Measurements from ENCODE around the gene CAPS2. TPM values are rescaled to one million over a fixed set of nuclear protein-coding genes. Genes with fewer than 3 reads are reported as not detected.

The CAPS2 gene
- total RNA-seq, 1 experiment from 2014 or later = 18.3 TPM

DNA sequence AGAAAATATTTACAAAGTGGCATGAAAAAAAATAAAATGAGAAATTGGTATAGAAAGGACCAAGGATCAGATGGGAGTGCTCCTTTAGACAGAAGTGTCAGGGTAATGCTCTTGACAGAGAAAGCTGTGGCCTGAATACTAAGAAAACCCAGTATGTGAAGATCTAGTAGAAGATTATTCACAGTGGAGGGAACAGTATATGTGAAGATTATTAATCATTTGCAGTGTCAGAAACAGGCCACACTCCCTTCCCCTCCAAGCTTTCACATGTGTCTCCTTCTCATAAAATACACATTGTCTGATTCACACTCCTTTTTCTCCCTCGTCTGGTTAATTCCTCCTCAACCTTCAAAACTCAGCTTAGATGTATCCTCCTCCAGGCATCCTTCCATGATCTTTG is 41.3 kb downstream of the CAPS2 start (continued):
- TF ChIP-seq, protein P1, sequence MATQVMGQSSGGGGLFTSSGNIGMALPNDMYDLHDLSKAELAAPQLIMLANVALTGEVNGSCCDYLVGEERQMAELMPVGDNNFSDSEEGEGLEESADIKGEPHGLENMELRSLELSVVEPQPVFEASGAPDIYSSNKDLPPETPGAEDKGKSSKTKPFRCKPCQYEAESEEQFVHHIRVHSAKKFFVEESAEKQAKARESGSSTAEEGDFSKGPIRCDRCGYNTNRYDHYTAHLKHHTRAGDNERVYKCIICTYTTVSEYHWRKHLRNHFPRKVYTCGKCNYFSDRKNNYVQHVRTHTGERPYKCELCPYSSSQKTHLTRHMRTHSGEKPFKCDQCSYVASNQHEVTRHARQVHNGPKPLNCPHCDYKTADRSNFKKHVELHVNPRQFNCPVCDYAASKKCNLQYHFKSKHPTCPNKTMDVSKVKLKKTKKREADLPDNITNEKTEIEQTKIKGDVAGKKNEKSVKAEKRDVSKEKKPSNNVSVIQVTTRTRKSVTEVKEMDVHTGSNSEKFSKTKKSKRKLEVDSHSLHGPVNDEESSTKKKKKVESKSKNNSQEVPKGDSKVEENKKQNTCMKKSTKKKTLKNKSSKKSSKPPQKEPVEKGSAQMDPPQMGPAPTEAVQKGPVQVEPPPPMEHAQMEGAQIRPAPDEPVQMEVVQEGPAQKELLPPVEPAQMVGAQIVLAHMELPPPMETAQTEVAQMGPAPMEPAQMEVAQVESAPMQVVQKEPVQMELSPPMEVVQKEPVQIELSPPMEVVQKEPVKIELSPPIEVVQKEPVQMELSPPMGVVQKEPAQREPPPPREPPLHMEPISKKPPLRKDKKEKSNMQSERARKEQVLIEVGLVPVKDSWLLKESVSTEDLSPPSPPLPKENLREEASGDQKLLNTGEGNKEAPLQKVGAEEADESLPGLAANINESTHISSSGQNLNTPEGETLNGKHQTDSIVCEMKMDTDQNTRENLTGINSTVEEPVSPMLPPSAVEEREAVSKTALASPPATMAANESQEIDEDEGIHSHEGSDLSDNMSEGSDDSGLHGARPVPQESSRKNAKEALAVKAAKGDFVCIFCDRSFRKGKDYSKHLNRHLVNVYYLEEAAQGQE (IDR thresholded peaks at IDR 0.05; ENCODE audit: low read depth) = no peak

DNA sequence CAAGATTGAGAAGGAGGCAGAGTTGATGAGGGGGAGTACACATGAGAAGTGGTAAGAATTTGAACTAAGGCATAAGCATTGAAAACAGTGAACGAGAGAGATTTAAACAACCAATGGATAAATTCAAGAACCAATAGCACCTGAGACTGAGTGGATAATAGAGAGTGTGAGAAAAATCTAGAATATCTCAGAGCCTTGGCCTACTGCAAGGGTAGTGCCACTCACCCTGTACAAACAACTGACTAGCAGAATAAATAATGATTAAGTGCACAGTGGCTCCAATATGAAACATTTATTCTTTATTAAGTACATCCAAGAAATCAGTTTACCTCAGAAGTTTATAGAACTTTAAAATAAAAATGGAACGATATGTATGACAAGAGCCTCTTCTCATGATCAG is 54.4 kb downstream of the CAPS2 start:
- POLR2A ChIA-PET = no interaction called here
- intact Hi-C loops (cut with micrococcal nuclease) = no loop called here

More for the DNA sequence above, 54.4 kb downstream of the CAPS2 start:
- RAD21 ChIA-PET (ENCODE audit: low non-redundant PET in 1 of 2, low total read pairs in 2 of 2, uncharacterized antibody in 2 of 2, unreplicated experiment in 2 of 2) = no interaction called here
- no TSS peak for BruUV-seq (replicated peaks)
- Histone ChIP-seq H3K79me2 (ENCODE audit: insufficient read depth, low read length) (no peaks in the 10 kb centered on the region), H3K36me3 (ENCODE audit: control insufficient read depth in 1 of 2, insufficient read depth in 2 of 2, low read length in 2 of 2) (no peaks in the 10 kb centered on the region), H3K4me2 (ENCODE audit: low read length) (no peak overlapping the region), H2AFZ (ENCODE audit: low read depth, low read length, poor library complexity, severe bottlenecking) (no peak overlapping the region), H3K4me3 (replicated peaks in 1 of 2; ENCODE audit: low read depth in 1 of 2, low read length in 2 of 2) (no peak overlapping the region), H3K4me1 (ENCODE audit: control insufficient read depth in 1 of 2, insufficient read depth in 2 of 2, low read length in 2 of 2) (peaks cover 0 to 7% of the 10 kb centered on the region in 2 experiments; a peak in 2 of 4 replicates), H3K27me3 (ENCODE audit: insufficient read depth, low read length) (no peaks in the 10 kb centered on the region), H3K27ac (ENCODE audit: low read depth, low read length) (no peak overlapping the region), H3K9me3 (ENCODE audit: control insufficient read depth in 1 of 2, insufficient read depth in 1 of 2, low read depth in 1 of 2, low read length in 2 of 2) (no peaks in the 10 kb centered on the region), H3K9ac (ENCODE audit: low read length) (no peak overlapping the region), H4K20me1 (ENCODE audit: insufficient read depth) (no peaks in the 10 kb centered on the region), H3K9me2 (ENCODE audit: insufficient read depth) (no peaks in the 10 kb centered on the region)
- TF ChIP-seq ZFX (IDR thresholded peaks at IDR 0.05) = no peak
- no peak for TF ChIP-seq SP1 (IDR thresholded peaks at IDR 0.05; ENCODE audit: low read depth)
- TF ChIP-seq SIN3A (IDR thresholded peaks at IDR 0.05; ENCODE audit: low read depth) = no peak
- no peak for TF ChIP-seq CBX3 (IDR thresholded peaks at IDR 0.05; ENCODE audit: low read depth)
- TF ChIP-seq, protein P1 (IDR thresholded peaks at IDR 0.05; ENCODE audit: low read depth) = no peak
- no peak for TF ChIP-seq EZH2 (IDR thresholded peaks at IDR 0.05)
- TF ChIP-seq JUND (IDR thresholded peaks at IDR 0.05) = no peak
- TF ChIP-seq, protein P2, sequence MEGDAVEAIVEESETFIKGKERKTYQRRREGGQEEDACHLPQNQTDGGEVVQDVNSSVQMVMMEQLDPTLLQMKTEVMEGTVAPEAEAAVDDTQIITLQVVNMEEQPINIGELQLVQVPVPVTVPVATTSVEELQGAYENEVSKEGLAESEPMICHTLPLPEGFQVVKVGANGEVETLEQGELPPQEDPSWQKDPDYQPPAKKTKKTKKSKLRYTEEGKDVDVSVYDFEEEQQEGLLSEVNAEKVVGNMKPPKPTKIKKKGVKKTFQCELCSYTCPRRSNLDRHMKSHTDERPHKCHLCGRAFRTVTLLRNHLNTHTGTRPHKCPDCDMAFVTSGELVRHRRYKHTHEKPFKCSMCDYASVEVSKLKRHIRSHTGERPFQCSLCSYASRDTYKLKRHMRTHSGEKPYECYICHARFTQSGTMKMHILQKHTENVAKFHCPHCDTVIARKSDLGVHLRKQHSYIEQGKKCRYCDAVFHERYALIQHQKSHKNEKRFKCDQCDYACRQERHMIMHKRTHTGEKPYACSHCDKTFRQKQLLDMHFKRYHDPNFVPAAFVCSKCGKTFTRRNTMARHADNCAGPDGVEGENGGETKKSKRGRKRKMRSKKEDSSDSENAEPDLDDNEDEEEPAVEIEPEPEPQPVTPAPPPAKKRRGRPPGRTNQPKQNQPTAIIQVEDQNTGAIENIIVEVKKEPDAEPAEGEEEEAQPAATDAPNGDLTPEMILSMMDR (IDR thresholded peaks at IDR 0.05 in 2 of 3, conservative IDR thresholded peaks at IDR 0.05 in 1 of 3; ENCODE audit: borderline replicate concordance in 1 of 3, insufficient read depth in 1 of 3, low read depth in 2 of 3, low read length in 2 of 3) = no peak
- TF ChIP-seq TCF7L2 (IDR thresholded peaks at IDR 0.05; ENCODE audit: borderline replicate concordance, extremely low read depth, insufficient read depth, insufficient read length) = no peak
- ATAC-seq = no peak
- no peak for DNase-seq (ENCODE audit: low read depth, low spot score)
- CTCF ChIA-PET = no interaction called here
